AG09309 (cell line): Measurements from ENCODE around the gene CEP112.

ENCODE experiments used
- DNase-seq: peaks from one replicate; pipeline ENCODE4 v3.0.0-alpha.2; 2010; ENCODE audit warnings: low read depth
- H3K4me3 ChIP-seq: 2 replicates; pipeline ENCODE4 v1.5.1; 2011; ENCODE audit warnings: mild to moderate bottlenecking, low read depth, low read length, moderate library complexity; ENCODE audit not compliant: control insufficient read depth
- TF ChIP-seq, protein P1 (sequence below): IDR thresholded peaks from 2 replicates; pipeline ENCODE4 v1.5.1; 2011; ENCODE audit warnings: mild to moderate bottlenecking, low read depth, low read length, inconsistent platforms; ENCODE audit not compliant: insufficient read depth, control insufficient read depth; ENCODE audit errors: missing control alignments

The CEP112 gene

GRCh38 chr17:66006654-66007053 lies 185.3 kb downstream of the CEP112 start:
- TF ChIP-seq, protein P1, sequence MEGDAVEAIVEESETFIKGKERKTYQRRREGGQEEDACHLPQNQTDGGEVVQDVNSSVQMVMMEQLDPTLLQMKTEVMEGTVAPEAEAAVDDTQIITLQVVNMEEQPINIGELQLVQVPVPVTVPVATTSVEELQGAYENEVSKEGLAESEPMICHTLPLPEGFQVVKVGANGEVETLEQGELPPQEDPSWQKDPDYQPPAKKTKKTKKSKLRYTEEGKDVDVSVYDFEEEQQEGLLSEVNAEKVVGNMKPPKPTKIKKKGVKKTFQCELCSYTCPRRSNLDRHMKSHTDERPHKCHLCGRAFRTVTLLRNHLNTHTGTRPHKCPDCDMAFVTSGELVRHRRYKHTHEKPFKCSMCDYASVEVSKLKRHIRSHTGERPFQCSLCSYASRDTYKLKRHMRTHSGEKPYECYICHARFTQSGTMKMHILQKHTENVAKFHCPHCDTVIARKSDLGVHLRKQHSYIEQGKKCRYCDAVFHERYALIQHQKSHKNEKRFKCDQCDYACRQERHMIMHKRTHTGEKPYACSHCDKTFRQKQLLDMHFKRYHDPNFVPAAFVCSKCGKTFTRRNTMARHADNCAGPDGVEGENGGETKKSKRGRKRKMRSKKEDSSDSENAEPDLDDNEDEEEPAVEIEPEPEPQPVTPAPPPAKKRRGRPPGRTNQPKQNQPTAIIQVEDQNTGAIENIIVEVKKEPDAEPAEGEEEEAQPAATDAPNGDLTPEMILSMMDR = no peak
- H3K4me3 ChIP-seq = no peak overlapping the region
- DNase-seq = no peak

GRCh38 chr17:66002812-66003211 lies 189.1 kb downstream of the CEP112 start:
- TF ChIP-seq, protein P1 = no peak
- no peak overlapping the region for H3K4me3 ChIP-seq
- no peak for DNase-seq

DNA sequence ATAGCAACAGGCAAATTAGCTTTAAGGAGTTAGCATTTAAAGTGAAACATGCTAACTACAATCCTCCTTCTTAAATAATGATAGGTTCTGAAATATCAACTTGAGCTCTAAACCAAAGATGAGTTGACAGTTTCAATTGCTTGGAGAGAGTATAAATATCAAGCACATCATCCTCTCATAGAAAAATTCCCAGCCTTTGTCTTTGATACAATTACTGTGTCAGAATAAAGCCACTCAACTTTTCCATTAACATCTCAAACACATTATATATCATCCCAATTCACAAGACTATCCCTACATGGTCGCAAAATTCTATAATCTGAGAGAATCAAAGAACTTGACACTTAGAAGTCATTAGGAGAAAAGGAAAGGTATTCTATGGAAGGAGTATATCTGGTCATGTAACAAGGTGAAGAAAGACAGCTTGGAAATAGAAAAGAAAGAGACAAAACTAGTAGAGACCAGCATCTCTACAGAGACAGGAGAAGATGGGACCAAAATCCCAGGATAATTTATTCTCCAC lies 189.8 kb downstream of the CEP112 start:
- TF ChIP-seq, protein P1 = no peak
- no peak for DNase-seq
- H3K4me3 ChIP-seq = no peak overlapping the region

DNA sequence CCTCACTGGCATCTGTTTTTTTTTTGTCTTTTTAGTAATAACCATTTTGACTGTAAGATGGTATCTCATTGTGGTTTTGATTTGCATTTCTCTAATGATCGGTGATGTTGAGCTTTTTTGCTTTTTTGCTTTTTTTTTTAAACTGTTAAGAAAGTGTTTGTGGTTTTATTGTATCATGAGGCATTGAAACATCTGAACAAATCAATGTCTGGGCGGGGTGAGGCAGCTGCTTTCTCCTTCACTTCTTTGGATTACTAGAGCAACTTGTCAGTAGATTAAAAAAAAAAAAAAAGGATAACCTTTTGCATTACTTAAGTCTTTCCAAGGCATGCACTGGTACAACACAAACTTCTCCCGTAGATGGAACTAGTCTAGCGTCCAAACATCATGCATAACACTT lies 191.7 kb downstream of the CEP112 start:
- TF ChIP-seq, protein P1 = no peak
- DNase-seq = no peak
- H3K4me3 ChIP-seq = no peak overlapping the region

GRCh38 chr17:65998675-65999074 lies 193.3 kb downstream of the CEP112 start:
- TF ChIP-seq, protein P1 = no peak
- DNase-seq = no peak
- H3K4me3 ChIP-seq = no peak overlapping the region

- TF ChIP-seq, protein P1 = no peak
- H3K4me3 ChIP-seq = no peak overlapping the region
- no peak for DNase-seq
Observed at GRCh38 chr17:65994679-65995078, 197.3 kb downstream of the CEP112 start.

- DNase-seq = no peak
- TF ChIP-seq, protein P1 = no peak
- no peak overlapping the region for H3K4me3 ChIP-seq
Observed at GRCh38 chr17:65994114-65994513, 197.8 kb downstream of the CEP112 start.
